Fibroblast of lung (primary cell): ENCODE measurements around the gene G6PC1.

Experiments
- EZH2 ChIP-seq: IDR thresholded peaks from 2 replicates; pipeline ENCODE4 v1.5.1; 2012; ENCODE audit warnings: low read length, control low read depth, mild to moderate bottlenecking; ENCODE audit errors: missing control alignments
- TF ChIP-seq, protein P1 (sequence below), 2 donors: IDR thresholded peaks in 1 of 2; conservative IDR thresholded peaks in 1 of 2; 1 replicate in 1 of 2; 2 replicates in 1 of 2; pipeline ENCODE4 v1.5.1; 2011 to 2012; ENCODE audit warnings: low read length in 2 of 2, control low read depth in 1 of 2, inconsistent platforms in 1 of 2, low read depth in 1 of 2, mild to moderate bottlenecking in 1 of 2

DNA sequence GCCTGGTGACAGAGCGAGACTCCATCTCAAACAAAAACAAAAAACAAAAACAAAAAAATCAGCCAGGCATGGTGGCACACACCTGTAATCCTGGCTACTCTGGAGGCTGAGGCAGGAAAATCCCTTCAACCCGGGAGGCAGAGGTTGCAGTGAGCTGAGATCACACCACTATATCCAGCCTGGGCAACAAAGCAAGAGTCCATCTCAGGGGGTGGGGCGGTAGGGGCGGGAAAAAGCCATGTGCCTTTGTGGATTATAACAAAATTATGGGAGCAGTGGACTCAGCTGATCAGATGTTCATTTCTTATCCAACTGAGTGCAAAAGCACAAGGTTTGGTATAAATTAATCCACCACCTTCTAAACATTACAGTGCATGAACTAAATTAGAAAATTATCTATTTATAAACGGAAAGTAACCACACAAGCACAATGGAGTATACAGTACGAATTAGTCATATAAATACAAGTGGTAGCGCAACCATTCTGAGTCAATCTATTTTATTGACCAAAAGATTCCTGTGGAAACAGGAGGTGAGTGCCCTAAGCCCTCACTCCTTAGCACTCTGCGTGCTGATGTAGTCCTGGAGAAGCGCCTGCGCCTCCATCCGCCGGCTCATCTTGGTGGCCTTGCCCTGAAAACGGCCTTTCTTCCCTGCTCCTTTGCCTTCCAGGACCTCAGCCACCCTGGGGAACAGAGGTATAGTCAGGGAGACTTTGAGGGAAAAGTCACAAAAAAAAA, 49.6 kb downstream of the G6PC1 start:
- TF ChIP-seq, protein P1, sequence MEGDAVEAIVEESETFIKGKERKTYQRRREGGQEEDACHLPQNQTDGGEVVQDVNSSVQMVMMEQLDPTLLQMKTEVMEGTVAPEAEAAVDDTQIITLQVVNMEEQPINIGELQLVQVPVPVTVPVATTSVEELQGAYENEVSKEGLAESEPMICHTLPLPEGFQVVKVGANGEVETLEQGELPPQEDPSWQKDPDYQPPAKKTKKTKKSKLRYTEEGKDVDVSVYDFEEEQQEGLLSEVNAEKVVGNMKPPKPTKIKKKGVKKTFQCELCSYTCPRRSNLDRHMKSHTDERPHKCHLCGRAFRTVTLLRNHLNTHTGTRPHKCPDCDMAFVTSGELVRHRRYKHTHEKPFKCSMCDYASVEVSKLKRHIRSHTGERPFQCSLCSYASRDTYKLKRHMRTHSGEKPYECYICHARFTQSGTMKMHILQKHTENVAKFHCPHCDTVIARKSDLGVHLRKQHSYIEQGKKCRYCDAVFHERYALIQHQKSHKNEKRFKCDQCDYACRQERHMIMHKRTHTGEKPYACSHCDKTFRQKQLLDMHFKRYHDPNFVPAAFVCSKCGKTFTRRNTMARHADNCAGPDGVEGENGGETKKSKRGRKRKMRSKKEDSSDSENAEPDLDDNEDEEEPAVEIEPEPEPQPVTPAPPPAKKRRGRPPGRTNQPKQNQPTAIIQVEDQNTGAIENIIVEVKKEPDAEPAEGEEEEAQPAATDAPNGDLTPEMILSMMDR (conservative IDR thresholded peaks at IDR 0.05 in 1 of 2, IDR thresholded peaks at IDR 0.05 in 1 of 2; ENCODE audit: low read depth in 1 of 2, low read length in 2 of 2): no peak
- no peak for TF ChIP-seq EZH2
